ENCODE results near the gene MYCBPAP.

Gene MYCBPAP

GRCh38 chr17:50519141-50519834, 11.0 kb downstream of the MYCBPAP start:
- Histone ChIP-seq H4K20me1 (ENCODE audit: insufficient read depth) (no peaks in the 10 kb centered on the region), H3K4me3 (IDR thresholded peaks at IDR 0.05; ENCODE audit: insufficient read depth, low read depth, low read length) (no peak overlapping the region), H3K79me2 (ENCODE audit: insufficient read depth, low read depth) (no peaks in the 10 kb centered on the region), H3K9ac (no peak overlapping the region), H3K4me2 (no peak overlapping the region), H3K36me3 (ENCODE audit: insufficient read depth) (no peaks in the 10 kb centered on the region), H3K27me3 (ENCODE audit: insufficient read depth, low read depth) (no peaks in the 10 kb centered on the region), H3K4me1 (ENCODE audit: low read depth, poor library complexity, severe bottlenecking) (peaks cover 6% of the 10 kb centered on the region), H3K27ac (no peak overlapping the region), H2AFZ (ENCODE audit: low read depth) (no peak overlapping the region)
- TF ChIP-seq, protein P1, sequence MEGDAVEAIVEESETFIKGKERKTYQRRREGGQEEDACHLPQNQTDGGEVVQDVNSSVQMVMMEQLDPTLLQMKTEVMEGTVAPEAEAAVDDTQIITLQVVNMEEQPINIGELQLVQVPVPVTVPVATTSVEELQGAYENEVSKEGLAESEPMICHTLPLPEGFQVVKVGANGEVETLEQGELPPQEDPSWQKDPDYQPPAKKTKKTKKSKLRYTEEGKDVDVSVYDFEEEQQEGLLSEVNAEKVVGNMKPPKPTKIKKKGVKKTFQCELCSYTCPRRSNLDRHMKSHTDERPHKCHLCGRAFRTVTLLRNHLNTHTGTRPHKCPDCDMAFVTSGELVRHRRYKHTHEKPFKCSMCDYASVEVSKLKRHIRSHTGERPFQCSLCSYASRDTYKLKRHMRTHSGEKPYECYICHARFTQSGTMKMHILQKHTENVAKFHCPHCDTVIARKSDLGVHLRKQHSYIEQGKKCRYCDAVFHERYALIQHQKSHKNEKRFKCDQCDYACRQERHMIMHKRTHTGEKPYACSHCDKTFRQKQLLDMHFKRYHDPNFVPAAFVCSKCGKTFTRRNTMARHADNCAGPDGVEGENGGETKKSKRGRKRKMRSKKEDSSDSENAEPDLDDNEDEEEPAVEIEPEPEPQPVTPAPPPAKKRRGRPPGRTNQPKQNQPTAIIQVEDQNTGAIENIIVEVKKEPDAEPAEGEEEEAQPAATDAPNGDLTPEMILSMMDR (conservative IDR thresholded peaks at IDR 0.05; ENCODE audit: low read depth, low read length): no peak

- no peaks in the 10 kb centered on the region for H3K36me3 ChIP-seq (ENCODE audit: insufficient read depth)
- no peaks in the 10 kb centered on the region for H3K27me3 ChIP-seq (ENCODE audit: insufficient read depth, low read depth)
- no peak overlapping the region for H3K4me3 ChIP-seq (IDR thresholded peaks at IDR 0.05; ENCODE audit: insufficient read depth, low read depth, low read length)
- H3K27ac ChIP-seq: no peak overlapping the region
- H3K4me2 ChIP-seq: no peak overlapping the region
- H3K79me2 ChIP-seq (ENCODE audit: insufficient read depth, low read depth): no peaks in the 10 kb centered on the region
- no peak overlapping the region for H2AFZ ChIP-seq (ENCODE audit: low read depth)
- H3K4me1 ChIP-seq (ENCODE audit: low read depth, poor library complexity, severe bottlenecking): peaks cover 6% of the 10 kb centered on the region
- no peaks in the 10 kb centered on the region for H4K20me1 ChIP-seq (ENCODE audit: insufficient read depth)
- H3K9ac ChIP-seq: no peak overlapping the region
- TF ChIP-seq, protein P1 (conservative IDR thresholded peaks at IDR 0.05; ENCODE audit: low read depth, low read length): no peak
Observed at GRCh38 chr17:50520483-50520882, 12.2 kb downstream of the MYCBPAP start.

DNA sequence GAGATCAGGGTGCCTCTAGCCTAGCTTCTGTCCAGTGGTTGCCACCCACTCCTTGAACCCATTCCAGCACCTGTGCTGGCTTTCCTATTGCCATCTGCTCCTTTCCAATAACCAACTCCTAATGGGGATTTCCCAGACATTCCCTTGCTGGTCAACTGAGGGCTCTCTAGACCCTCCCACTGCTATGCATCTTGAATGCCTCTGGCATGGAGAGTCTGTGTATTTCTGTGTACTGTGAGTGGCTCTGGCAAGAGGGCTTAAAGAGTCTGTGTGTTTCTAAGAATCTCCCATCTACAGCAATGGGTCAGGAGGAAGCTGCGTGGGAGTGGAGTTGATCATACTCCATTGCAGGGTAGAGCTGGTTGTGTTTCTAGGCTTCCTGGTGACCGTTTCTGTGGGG, 13.3 kb downstream of the MYCBPAP start:
- Histone ChIP-seq H3K36me3 (ENCODE audit: insufficient read depth) (no peaks in the 10 kb centered on the region), H4K20me1 (ENCODE audit: insufficient read depth) (no peaks in the 10 kb centered on the region), H3K27ac (no peak overlapping the region), H3K27me3 (ENCODE audit: insufficient read depth, low read depth) (no peaks in the 10 kb centered on the region), H3K4me2 (no peak overlapping the region), H2AFZ (ENCODE audit: low read depth) (no peak overlapping the region), H3K4me1 (ENCODE audit: low read depth, poor library complexity, severe bottlenecking) (peaks cover 6% of the 10 kb centered on the region), H3K9ac (no peak overlapping the region), H3K79me2 (ENCODE audit: insufficient read depth, low read depth) (no peaks in the 10 kb centered on the region), H3K4me3 (IDR thresholded peaks at IDR 0.05; ENCODE audit: insufficient read depth, low read depth, low read length) (no peak overlapping the region)
- TF ChIP-seq, protein P1 (conservative IDR thresholded peaks at IDR 0.05; ENCODE audit: low read depth, low read length): no peak

DNA sequence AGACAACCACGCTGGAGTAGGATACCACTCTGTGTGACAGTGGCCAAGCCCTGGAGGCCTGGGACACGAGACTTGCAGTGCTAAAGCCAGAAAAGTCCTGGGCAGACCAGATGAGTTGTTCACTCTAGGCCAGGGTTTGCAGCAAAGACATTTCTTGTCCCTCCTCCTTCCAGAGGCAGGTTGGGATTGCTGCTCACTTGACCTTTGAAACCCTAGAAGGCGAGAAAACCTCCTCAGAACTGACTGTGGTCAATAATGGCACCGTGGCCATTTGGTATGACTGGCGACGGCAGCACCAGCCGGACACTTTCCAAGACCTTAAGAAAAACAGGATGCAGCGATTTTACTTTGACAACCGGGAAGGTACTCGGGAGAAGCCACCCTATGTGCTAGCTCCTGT, 14.5 kb downstream of the MYCBPAP start:
- Histone ChIP-seq H3K27ac (no peak overlapping the region), H3K9ac (no peak overlapping the region), H2AFZ (ENCODE audit: low read depth) (no peak overlapping the region), H3K27me3 (ENCODE audit: insufficient read depth, low read depth) (no peaks in the 10 kb centered on the region), H3K4me1 (ENCODE audit: low read depth, poor library complexity, severe bottlenecking) (peaks cover 6% of the 10 kb centered on the region), H3K36me3 (ENCODE audit: insufficient read depth) (no peaks in the 10 kb centered on the region), H3K4me2 (no peak overlapping the region), H4K20me1 (ENCODE audit: insufficient read depth) (no peaks in the 10 kb centered on the region), H3K79me2 (ENCODE audit: insufficient read depth, low read depth) (no peaks in the 10 kb centered on the region), H3K4me3 (IDR thresholded peaks at IDR 0.05; ENCODE audit: insufficient read depth, low read depth, low read length) (no peak overlapping the region)
- TF ChIP-seq, protein P1 (conservative IDR thresholded peaks at IDR 0.05; ENCODE audit: low read depth, low read length): no peak
